Endothelial cell of umbilical vein (primary cell): ENCODE data around the gene SLC9B1. TPM values are rescaled to one million over a fixed set of nuclear protein-coding genes. Genes with fewer than 3 reads are reported as not detected.

Source experiments
- BruUV-seq: library from RNA; stranded (reverse); fragments of 400-500 nt; replicated peaks from 2 replicates; lab custom pipeline; 2021; lab: Mats Ljungman, UMichigan
- CTCF ChIA-PET: fragments of 300-600, 350-600 bp; sonication (Branson Sonifier 250); formaldehyde crosslinking; loops from one replicate; lab custom pipeline; 2021; ENCODE audit warnings: antibody characterized with exemption, inconsistent platforms; lab: Charles Lee
- POLR2A ChIA-PET: fragments of 300-600, 350-600 bp; sonication (Branson Sonifier 250); formaldehyde crosslinking; loops from one replicate; lab custom pipeline; 2021; ENCODE audit warnings: antibody characterized with exemption, inconsistent platforms; lab: Charles Lee
- DNase-seq: peaks from one replicate; pipeline ENCODE4 v3.0.0-alpha.2; 2011; ENCODE audit warnings: low read depth, low spot score
- FAIRE-seq: peaks from 2 replicates; lab custom pipeline; 2011; peaks lifted over from hg19 to GRCh38; lab: Jason Lieb, UNC
- H2AFZ ChIP-seq: 2 replicates; pipeline ENCODE4 v1.6.0; 2012; ENCODE audit warnings: low read depth, low read length, control low read depth, inconsistent platforms
- H3K27ac ChIP-seq: 2 replicates; pipeline ENCODE4 v1.5.1; 2011; ENCODE audit warnings: low read depth, mild to moderate bottlenecking, control low read depth, low read length, moderate library complexity; ENCODE audit not compliant: insufficient read depth
- H3K27me3 ChIP-seq, 2 experiments: 2 replicates each; pipeline versions ENCODE4 v1.6.0 to v1.6.1; 2011; ENCODE audit warnings: low read length in 2 of 2, mixed read lengths in 1 of 2; ENCODE audit not compliant: control insufficient read depth in 2 of 2, insufficient read depth in 2 of 2
- H3K36me3 ChIP-seq, 2 experiments: 2 replicates in 1 of 2; 3 replicates in 1 of 2; pipeline ENCODE4 v1.5.1; 2011; ENCODE audit warnings: low read length in 2 of 2, mild to moderate bottlenecking in 1 of 2, moderate library complexity in 1 of 2; ENCODE audit not compliant: control insufficient read depth in 2 of 2, insufficient read depth in 2 of 2; ENCODE audit errors: extremely low read depth in 1 of 2
- H3K4me1 ChIP-seq: 3 replicates; pipeline ENCODE4 v1.5.1; 2011; ENCODE audit warnings: mild to moderate bottlenecking, low read length; ENCODE audit not compliant: control insufficient read depth, insufficient read depth; ENCODE audit errors: extremely low read depth
- H3K4me2 ChIP-seq: 2 replicates; pipeline ENCODE4 v1.6.1; 2011; ENCODE audit warnings: low read length, control low read depth, mixed read lengths; ENCODE audit not compliant: insufficient read depth
- H3K4me3 ChIP-seq, 3 experiments: fragments of 200-600 bp in 1 of 3; sonication (generic), shearing (Covaris generic) in 1 of 3; replicated peaks in 1 of 3; 2 replicates each; pipeline ENCODE4 v1.5.1; 2011 to 2016; ENCODE audit warnings: control low read depth in 3 of 3, low read length in 3 of 3, mild to moderate bottlenecking in 2 of 3, inconsistent platforms in 1 of 3, low read depth in 1 of 3, moderate library complexity in 1 of 3; ENCODE audit not compliant: insufficient read depth in 1 of 3
- H3K79me2 ChIP-seq: 2 replicates; pipeline ENCODE4 v1.6.0; 2012; ENCODE audit warnings: low read length, inconsistent platforms; ENCODE audit not compliant: control insufficient read depth, insufficient read depth
- H3K9ac ChIP-seq: replicated peaks from 2 replicates; pipeline ENCODE3; 2011; ENCODE audit warnings: low read length, control low read depth; ENCODE audit not compliant: insufficient read depth; ENCODE audit errors: extremely low read depth
- H3K9me1 ChIP-seq: replicated peaks from 3 replicates; pipeline ENCODE4 v1.6.0; 2011; ENCODE audit warnings: mild to moderate bottlenecking, low read length; ENCODE audit not compliant: control insufficient read depth, insufficient read depth; ENCODE audit errors: extremely low read depth
- H3K9me3 ChIP-seq: replicated peaks from 2 replicates; pipeline ENCODE4 v1.5.1; 2012; ENCODE audit warnings: low read length, inconsistent platforms; ENCODE audit not compliant: control insufficient read depth, insufficient read depth
- H4K20me1 ChIP-seq: replicated peaks from 2 replicates; pipeline ENCODE3; 2011; ENCODE audit warnings: mild to moderate bottlenecking, low read length; ENCODE audit not compliant: control insufficient read depth, insufficient read depth; ENCODE audit errors: extremely low read depth
- CTCF ChIP-seq, 2 donors: IDR thresholded peaks; 1 replicate in 1 of 2; 2 replicates in 1 of 2; pipeline ENCODE4 v1.5.1; 2011; ENCODE audit warnings: low read length in 2 of 2, mild to moderate bottlenecking in 2 of 2, moderate library complexity in 2 of 2, control low read depth in 1 of 2, inconsistent platforms in 1 of 2, low read depth in 1 of 2; ENCODE audit not compliant: insufficient read depth in 1 of 2; ENCODE audit errors: extremely low read depth in 1 of 2
- EZH2 ChIP-seq: IDR thresholded peaks from 2 replicates; pipeline ENCODE4 v1.6.1; 2012; ENCODE audit warnings: borderline replicate concordance, low read depth, mild to moderate bottlenecking, moderate library complexity, low read length, inconsistent platforms; ENCODE audit not compliant: severe bottlenecking
- FOS ChIP-seq: IDR thresholded peaks from 2 replicates; pipeline ENCODE4 v1.6.1; 2011; ENCODE audit warnings: mild to moderate bottlenecking, low read length, moderate library complexity, borderline replicate concordance; ENCODE audit not compliant: insufficient read depth
- GATA2 ChIP-seq: IDR thresholded peaks from 2 replicates; pipeline ENCODE4 v1.7.0; 2011; ENCODE audit warnings: low read depth, mild to moderate bottlenecking, moderate library complexity, mixed read lengths, low read length; ENCODE audit not compliant: insufficient read length, insufficient read depth
- JUN ChIP-seq: IDR thresholded peaks from 2 replicates; pipeline ENCODE4 v1.6.1; 2011; ENCODE audit warnings: borderline replicate concordance, low read depth; ENCODE audit not compliant: insufficient read length, insufficient read depth
- MAX ChIP-seq: IDR thresholded peaks from 2 replicates; pipeline ENCODE4 v1.6.1; 2011; ENCODE audit not compliant: insufficient read depth, insufficient read length
- MYC ChIP-seq: IDR thresholded peaks from one replicate; pipeline ENCODE4 v1.6.1; 2011; ENCODE audit warnings: mild to moderate bottlenecking, low read depth, low read length
- POLR2A ChIP-seq: IDR thresholded peaks from 2 replicates; pipeline ENCODE4 v1.6.1; 2012; ENCODE audit warnings: low read depth, mild to moderate bottlenecking, control low read depth, low read length
- POLR2AphosphoS5 ChIP-seq: IDR thresholded peaks from 2 replicates; pipeline ENCODE4 v1.6.1; 2012; ENCODE audit warnings: low read depth, mild to moderate bottlenecking, control low read depth, low read length, moderate library complexity; ENCODE audit not compliant: insufficient read depth
- dilution Hi-C: fragments of 300-500 bp; cut with MboI; formaldehyde crosslinking; loops from one replicate; pipeline ENCODE4 v1.15.0; 2019; ENCODE audit warnings: low sequenced_read_pairs; ENCODE audit not compliant: extremely low pct_ligation_motif_present
- intact Hi-C: fragments of 100-400 bp; cut with micrococcal nuclease; formaldehyde crosslinking; loops from one replicate; pipeline ENCODE4 v1.10.0; 2022
- polyA plus RNA-seq, 4 experiments: library from polyadenylated mRNA; depleted of rRNA in 3 of 4; stranded (reverse) in 3 of 4; unstranded in 1 of 4; fragments of >200 nt; gene quantifications; 2 replicates each; pipeline versions ENCODE4 v1.2.1 to v1.2.3, GENCODE V29; 2011 to 2012; ENCODE audit warnings: missing spikeins in 1 of 4
- total RNA-seq: library from RNA; stranded (reverse); gene quantifications from 2 replicates; pipeline ENCODE4 v1.2.3, GENCODE V29; 2021

Gene SLC9B1
- total and polyA plus RNA-seq, 2 donors (not counting 3 experiments of a cell fraction or from before 2014, with no cell fraction given) = 0.19 to 0.49 TPM

- H3K36me3 ChIP-seq = peaks cover 0 to 3% of the 10 kb centered on the region in 2 experiments
- H3K27ac ChIP-seq = no peak overlapping the region
- H3K4me3 ChIP-seq = no peak overlapping the region
- no peak for DNase-seq
- H4K20me1 ChIP-seq = no peaks in the 10 kb centered on the region
- no peak overlapping the region for H3K4me2 ChIP-seq
- no peaks in the 10 kb centered on the region for H3K4me1 ChIP-seq
- H2AFZ ChIP-seq = no peak overlapping the region
- no peak for FAIRE-seq
- no peaks in the 10 kb centered on the region for H3K9me3 ChIP-seq
- TF ChIP-seq GATA2 (no peak), CTCF (IDR thresholded peaks at IDR 0.05; ENCODE audit: extremely low read depth in 1 of 2, insufficient read depth in 1 of 2, low read depth in 1 of 2, low read length in 2 of 2) (no peak), JUN (no peak), MYC (no peak), MAX (no peak), EZH2 (no peak), POLR2A (no peak), POLR2AphosphoS5 (no peak), FOS (no peak)
- no peak overlapping the region for H3K9ac ChIP-seq
- CTCF ChIA-PET = interaction anchor here (1.4 to 2.5 kb wide), 2 partner anchors 19 to 49 kb away, joined by 4 to 8 read pairs; partner anchors contain the start of gene BDH2
- no peaks in the 10 kb centered on the region for H3K27me3 ChIP-seq
- no peaks in the 10 kb centered on the region for H3K9me1 ChIP-seq
- POLR2A ChIA-PET = no interaction called here
- intact Hi-C loops (no loop called here), dilution Hi-C loops (no loop called here)
- no TSS peak for BruUV-seq
- H3K79me2 ChIP-seq = no peaks in the 10 kb centered on the region
These were observed 31.4 kb upstream of the SLC9B1 start for GRCh38 chr4:103050736-103051436.
